EH (cell line): ENCODE measurements around the gene MTFMT.
"Not testable (repeated sequence)": the region's sequence is repeated elsewhere in the genome, so short reads cannot be mapped to it uniquely, and the experiment has no call there.

Experiments used
- DNase-seq: peaks from one replicate; pipeline ENCODE4 v3.0.0-alpha.2; 2015; ENCODE audit warnings: low read depth

The MTFMT gene

GRCh38 chr15:65028921-65029735, at the start of gene MTFMT:
Gene MTFMT (minus strand): TSS chr15:65029639. CDS start chr15:65029613, 26 bp downstream.
- DNase-seq, result peak; percentile 82

GRCh38 chr15:65077981-65078352, 48.5 kb upstream of the MTFMT start:
- peak; percentile 67 for DNase-seq

- DNase-seq, result no peak
Measured at GRCh38 chr15:65077291-65077980, 48.0 kb upstream of the MTFMT start.

GRCh38 chr15:65076486-65077290, 47.2 kb upstream of the MTFMT start, which contains the start of gene KBTBD13:
Gene KBTBD13 (plus strand): TSS chr15:65076746. CDS start chr15:65076816, 70 bp downstream.
- no peak for DNase-seq

- DNase-seq, result not testable (repeated sequence)
Measured at GRCh38 chr15:65075607-65076395, 46.4 kb upstream of the MTFMT start.

GRCh38 chr15:65074946-65075345, 45.5 kb upstream of the MTFMT start:
- not testable (repeated sequence) for DNase-seq

GRCh38 chr15:65072617-65073016, 43.2 kb upstream of the MTFMT start:
- DNase-seq, result no peak

GRCh38 chr15:65072027-65072426, 42.6 kb upstream of the MTFMT start:
- peak; percentile 70 for DNase-seq

GRCh38 chr15:65071381-65071811, 42.0 kb upstream of the MTFMT start:
- no peak for DNase-seq

- no peak for DNase-seq
Measured at GRCh38 chr15:65069779-65070546, 40.5 kb upstream of the MTFMT start.

GRCh38 chr15:65069179-65069578, 39.7 kb upstream of the MTFMT start:
- peak; percentile 82 for DNase-seq

GRCh38 chr15:65068403-65068788, 39.0 kb upstream of the MTFMT start:
- no peak for DNase-seq

GRCh38 chr15:65067645-65068402, 38.4 kb upstream of the MTFMT start, which contains the start of gene RASL12:
Gene RASL12 (minus strand): TSS chr15:65067991. CDS start chr15:65067835, 156 bp downstream.
- no peak for DNase-seq

- DNase-seq, result no peak
Measured at GRCh38 chr15:65067317-65067644, 37.8 kb upstream of the MTFMT start.

- DNase-seq, result no peak
Measured at GRCh38 chr15:65066635-65067316, 37.3 kb upstream of the MTFMT start.

GRCh38 chr15:65066001-65066634, 36.7 kb upstream of the MTFMT start:
- DNase-seq, result no peak

- DNase-seq, result no peak
Measured at GRCh38 chr15:65062726-65063125, 33.3 kb upstream of the MTFMT start.

- no peak for DNase-seq
Measured at GRCh38 chr15:65062061-65062460, 32.6 kb upstream of the MTFMT start.
